WI38 (cell line): ENCODE results near the gene ESRP2.

Source experiments
- H3K4me3 ChIP-seq: 2 replicates; pipeline ENCODE4 v1.5.1; 2011; ENCODE audit warnings: low read depth, mild to moderate bottlenecking, control low read depth, low read length
- CTCF ChIP-seq: IDR thresholded peaks from 2 replicates; pipeline ENCODE4 v1.5.1; 2012; ENCODE audit warnings: low read depth, mild to moderate bottlenecking, control low read depth, low read length

The ESRP2 gene

GRCh38 chr16:68259007-68259825, 23.3 kb upstream of the ESRP2 start:
- H3K4me3 ChIP-seq: no peak overlapping the region
- no peak for TF ChIP-seq CTCF

- H3K4me3 ChIP-seq: no peak overlapping the region
- no peak for TF ChIP-seq CTCF
Observed at GRCh38 chr16:68257906-68258800, 22.2 kb upstream of the ESRP2 start.

GRCh38 chr16:68257251-68257905, 21.5 kb upstream of the ESRP2 start:
- H3K4me3 ChIP-seq: no peak overlapping the region
- TF ChIP-seq CTCF: no peak

- H3K4me3 ChIP-seq: no peak overlapping the region
Observed at GRCh38 chr16:68255712-68256111, 19.8 kb upstream of the ESRP2 start.

GRCh38 chr16:68253721-68254120, 17.8 kb upstream of the ESRP2 start:
- TF ChIP-seq CTCF: no peak
- no peak overlapping the region for H3K4me3 ChIP-seq

More at GRCh38 chr16:68255712-68256111, 19.8 kb upstream of the ESRP2 start:
- no peak for TF ChIP-seq CTCF

GRCh38 chr16:68252383-68252782, 16.5 kb upstream of the ESRP2 start:
- no peak overlapping the region for H3K4me3 ChIP-seq
- no peak for TF ChIP-seq CTCF

GRCh38 chr16:68251832-68252231, 15.9 kb upstream of the ESRP2 start:
- no peak for TF ChIP-seq CTCF
- H3K4me3 ChIP-seq: no peak overlapping the region
